Fibroblast of lung (primary cell): Measurements from ENCODE around the gene SNAI3. TPM values are rescaled to one million over a fixed set of nuclear protein-coding genes. Genes with fewer than 3 reads are reported as not detected.

Experiments used
- DNase-seq, 2 donors: peaks; one replicate each; pipeline versions ENCODE4 v3.0.0 to v3.0.0-alpha.2; 2010; ENCODE audit warnings: low read depth in 2 of 2
- H2AFZ ChIP-seq: 2 replicates; pipeline ENCODE4 v1.5.1; 2012; ENCODE audit warnings: low read length, control low read depth, inconsistent platforms
- H3K27ac ChIP-seq: 2 replicates; pipeline ENCODE4 v1.5.1; 2011; ENCODE audit warnings: low read length, control low read depth; ENCODE audit not compliant: insufficient read depth
- H3K27me3 ChIP-seq: 2 replicates; pipeline ENCODE4 v1.5.1; 2011; ENCODE audit warnings: mild to moderate bottlenecking, low read length; ENCODE audit not compliant: control insufficient read depth, insufficient read depth
- H3K36me3 ChIP-seq: 2 replicates; pipeline ENCODE4 v1.5.1; 2011; ENCODE audit warnings: low read length; ENCODE audit not compliant: control insufficient read depth, insufficient read depth
- H3K4me1 ChIP-seq: 2 replicates; pipeline ENCODE4 v1.5.1; 2011; ENCODE audit warnings: low read length; ENCODE audit not compliant: control insufficient read depth, insufficient read depth; ENCODE audit errors: extremely low read depth
- H3K4me2 ChIP-seq: 2 replicates; pipeline ENCODE4 v1.5.1; 2011; ENCODE audit warnings: low read length, control low read depth; ENCODE audit not compliant: insufficient read depth; ENCODE audit errors: extremely low read depth
- H3K4me3 ChIP-seq, 4 experiments: fragments of 200-600 bp in 1 of 4; sonication (generic) in 1 of 4; replicated peaks in 1 of 4; 2 replicates each; pipeline ENCODE4 v1.5.1; 2011 to 2016; ENCODE audit warnings: low read length in 4 of 4, low read depth in 3 of 4, mild to moderate bottlenecking in 3 of 4, control low read depth in 2 of 4, inconsistent platforms in 1 of 4, mixed read lengths in 1 of 4; ENCODE audit not compliant: insufficient read depth in 1 of 4; ENCODE audit errors: control extremely low read depth in 1 of 4
- H3K79me2 ChIP-seq: 2 replicates; pipeline ENCODE4 v1.5.1; 2012; ENCODE audit warnings: mild to moderate bottlenecking, low read length, inconsistent platforms; ENCODE audit not compliant: control insufficient read depth, insufficient read depth
- H3K9ac ChIP-seq: 2 replicates; pipeline ENCODE4 v1.5.1; 2011; ENCODE audit warnings: mild to moderate bottlenecking, low read length, control low read depth; ENCODE audit not compliant: insufficient read depth
- H3K9me3 ChIP-seq: 2 replicates; pipeline ENCODE4 v1.5.1; 2012; ENCODE audit warnings: low read depth, low read length; ENCODE audit not compliant: control insufficient read depth, insufficient read depth
- H4K20me1 ChIP-seq: 2 replicates; pipeline ENCODE4 v1.5.1; 2011; ENCODE audit warnings: low read length; ENCODE audit not compliant: control insufficient read depth, insufficient read depth; ENCODE audit errors: extremely low read depth
- EZH2 ChIP-seq: IDR thresholded peaks from 2 replicates; pipeline ENCODE4 v1.5.1; 2012; ENCODE audit warnings: low read length, control low read depth, mild to moderate bottlenecking; ENCODE audit errors: missing control alignments
- polyA plus RNA-seq, 2 donors: library from polyadenylated mRNA; depleted of rRNA in 1 of 2; stranded (reverse) in 1 of 2; unstranded in 1 of 2; fragments of >200 nt; gene quantifications; 2 replicates each; pipeline ENCODE4 v1.2.1, GENCODE V29; 2011 to 2012; ENCODE audit warnings: missing spikeins in 1 of 2
- total RNA-seq: library from RNA; depleted of rRNA; stranded (reverse); fragments of >200 nt; gene quantifications from 2 replicates; pipeline ENCODE4 v1.2.1, GENCODE V29; 2014
- TF ChIP-seq, protein P1 (sequence below), 2 donors: IDR thresholded peaks in 1 of 2; conservative IDR thresholded peaks in 1 of 2; 1 replicate in 1 of 2; 2 replicates in 1 of 2; pipeline ENCODE4 v1.5.1; 2011 to 2012; ENCODE audit warnings: low read length in 2 of 2, control low read depth in 1 of 2, inconsistent platforms in 1 of 2, low read depth in 1 of 2, mild to moderate bottlenecking in 1 of 2

The SNAI3 gene
- total and polyA plus RNA-seq, 2 donors (not counting 1 experiment from before 2014, with no cell fraction given) = 0.17 TPM; not detected in 1

DNA sequence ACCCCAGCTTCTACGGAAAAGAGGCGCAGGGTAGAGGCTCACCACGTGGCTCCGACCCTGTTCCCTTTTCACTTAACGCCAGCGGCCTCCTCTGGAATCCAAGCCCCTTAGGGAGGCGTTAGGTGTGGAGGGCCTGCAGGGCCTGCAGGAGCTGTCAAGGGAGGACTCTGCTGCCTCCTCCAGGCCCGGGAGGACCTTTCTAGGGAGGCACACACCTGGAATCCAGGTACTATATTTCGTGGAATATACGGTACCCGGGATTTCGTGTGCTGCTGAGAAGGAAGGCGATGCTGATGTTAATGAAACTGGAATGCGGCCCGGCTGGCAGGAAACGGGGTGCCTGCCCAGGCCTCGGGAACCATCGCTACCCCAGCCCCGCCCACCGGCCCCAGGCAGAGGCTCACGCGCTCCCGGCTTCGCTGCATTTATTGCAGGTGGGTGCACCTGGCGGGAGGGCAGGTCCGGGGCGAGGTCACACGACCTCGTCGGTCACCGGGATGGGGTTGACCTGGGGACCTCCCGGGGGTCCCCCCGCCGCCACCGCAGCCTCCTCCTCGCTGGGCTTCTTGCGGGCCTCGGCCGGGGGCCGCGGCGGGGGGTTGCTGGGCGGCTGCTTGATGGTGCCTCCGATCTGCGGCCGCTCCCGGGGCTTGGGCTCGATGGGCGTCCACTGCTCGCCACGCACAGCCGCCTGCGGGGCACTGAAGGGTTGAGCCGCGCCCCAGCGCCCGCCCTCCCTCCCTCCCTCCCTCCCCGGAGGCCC is 43.2 kb downstream of the SNAI3 start:
- no peak overlapping the region for H3K4me2 ChIP-seq
- no peak overlapping the region for H3K9ac ChIP-seq
- H3K4me3 ChIP-seq = no peak overlapping the region
- H3K4me1 ChIP-seq = no peaks in the 10 kb centered on the region
- H3K27ac ChIP-seq = no peak overlapping the region
- H3K79me2 ChIP-seq = no peaks in the 10 kb centered on the region
- H3K36me3 ChIP-seq = no peaks in the 10 kb centered on the region
- no peak for TF ChIP-seq EZH2
- TF ChIP-seq, protein P1, sequence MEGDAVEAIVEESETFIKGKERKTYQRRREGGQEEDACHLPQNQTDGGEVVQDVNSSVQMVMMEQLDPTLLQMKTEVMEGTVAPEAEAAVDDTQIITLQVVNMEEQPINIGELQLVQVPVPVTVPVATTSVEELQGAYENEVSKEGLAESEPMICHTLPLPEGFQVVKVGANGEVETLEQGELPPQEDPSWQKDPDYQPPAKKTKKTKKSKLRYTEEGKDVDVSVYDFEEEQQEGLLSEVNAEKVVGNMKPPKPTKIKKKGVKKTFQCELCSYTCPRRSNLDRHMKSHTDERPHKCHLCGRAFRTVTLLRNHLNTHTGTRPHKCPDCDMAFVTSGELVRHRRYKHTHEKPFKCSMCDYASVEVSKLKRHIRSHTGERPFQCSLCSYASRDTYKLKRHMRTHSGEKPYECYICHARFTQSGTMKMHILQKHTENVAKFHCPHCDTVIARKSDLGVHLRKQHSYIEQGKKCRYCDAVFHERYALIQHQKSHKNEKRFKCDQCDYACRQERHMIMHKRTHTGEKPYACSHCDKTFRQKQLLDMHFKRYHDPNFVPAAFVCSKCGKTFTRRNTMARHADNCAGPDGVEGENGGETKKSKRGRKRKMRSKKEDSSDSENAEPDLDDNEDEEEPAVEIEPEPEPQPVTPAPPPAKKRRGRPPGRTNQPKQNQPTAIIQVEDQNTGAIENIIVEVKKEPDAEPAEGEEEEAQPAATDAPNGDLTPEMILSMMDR (conservative IDR thresholded peaks at IDR 0.05 in 1 of 2, IDR thresholded peaks at IDR 0.05 in 1 of 2; ENCODE audit: low read depth in 1 of 2, low read length in 2 of 2) = no peak
- no peak overlapping the region for H2AFZ ChIP-seq
- no peaks in the 10 kb centered on the region for H4K20me1 ChIP-seq
- H3K27me3 ChIP-seq = peaks cover 22% of the 10 kb centered on the region
- no peak for DNase-seq
- no peaks in the 10 kb centered on the region for H3K9me3 ChIP-seq

DNA sequence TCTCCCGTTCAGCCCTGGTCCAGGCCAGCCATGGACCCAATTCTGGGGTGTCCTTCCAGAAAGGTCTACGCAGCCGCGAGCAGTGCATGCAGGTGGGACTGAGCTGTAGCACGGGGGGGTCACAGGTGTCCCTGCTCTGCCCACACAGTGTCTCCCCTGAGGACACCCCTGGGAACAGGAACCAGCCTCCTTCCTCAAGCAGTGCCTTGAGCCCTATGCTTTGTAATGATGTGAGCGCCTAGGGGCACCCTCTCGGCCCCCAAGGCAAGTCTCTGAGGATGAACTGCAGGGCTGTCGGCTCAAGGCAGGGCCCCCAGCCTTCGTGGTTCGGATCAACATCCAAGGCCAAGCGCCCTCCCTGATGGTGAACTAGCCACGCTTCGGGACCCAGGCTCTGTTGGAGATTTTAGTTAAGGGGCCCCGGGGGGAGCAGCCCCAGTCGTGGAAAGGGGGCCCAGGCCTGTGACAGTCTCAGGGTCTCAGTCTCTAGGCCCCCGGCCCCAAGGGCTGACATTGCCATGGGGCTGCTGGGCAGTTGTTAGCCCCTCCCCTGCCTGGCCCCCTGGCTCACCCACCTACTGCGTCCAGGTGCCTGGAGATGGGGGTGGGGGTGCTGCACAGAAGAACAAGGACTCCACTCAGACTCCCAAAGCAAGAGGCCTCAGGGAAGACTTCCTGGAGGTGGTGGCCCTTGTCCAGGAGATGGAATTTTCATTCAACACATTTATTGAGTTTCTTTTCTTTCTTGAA is 45.6 kb downstream of the SNAI3 start:
- no peak overlapping the region for H2AFZ ChIP-seq
- H3K79me2 ChIP-seq = no peaks in the 10 kb centered on the region
- H4K20me1 ChIP-seq = no peaks in the 10 kb centered on the region
- H3K4me2 ChIP-seq = no peak overlapping the region
- no peaks in the 10 kb centered on the region for H3K36me3 ChIP-seq
- no peak for DNase-seq
- H3K4me3 ChIP-seq = no peak overlapping the region
- H3K4me1 ChIP-seq = no peaks in the 10 kb centered on the region
- peaks cover 22% of the 10 kb centered on the region for H3K27me3 ChIP-seq
- TF ChIP-seq, protein P1 (conservative IDR thresholded peaks at IDR 0.05 in 1 of 2, IDR thresholded peaks at IDR 0.05 in 1 of 2; ENCODE audit: low read depth in 1 of 2, low read length in 2 of 2) = no peak
- TF ChIP-seq EZH2 = no peak
- H3K9ac ChIP-seq = no peak overlapping the region
- no peak overlapping the region for H3K27ac ChIP-seq
- H3K9me3 ChIP-seq = no peaks in the 10 kb centered on the region

DNA sequence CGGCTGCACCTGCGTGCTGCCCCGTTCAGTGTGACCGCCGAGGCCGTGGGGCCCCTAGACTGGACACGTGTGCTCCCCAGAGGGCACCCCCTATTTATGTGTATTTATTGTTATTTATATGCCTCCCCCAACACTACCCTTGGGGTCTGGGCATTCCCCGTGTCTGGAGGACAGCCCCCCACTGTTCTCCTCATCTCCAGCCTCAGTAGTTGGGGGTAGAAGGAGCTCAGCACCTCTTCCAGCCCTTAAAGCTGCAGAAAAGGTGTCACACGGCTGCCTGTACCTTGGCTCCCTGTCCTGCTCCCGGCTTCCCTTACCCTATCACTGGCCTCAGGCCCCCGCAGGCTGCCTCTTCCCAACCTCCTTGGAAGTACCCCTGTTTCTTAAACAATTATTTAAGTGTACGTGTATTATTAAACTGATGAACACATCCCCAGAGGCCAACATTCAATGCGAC is 46.2 kb downstream of the SNAI3 start:
- no peak overlapping the region for H3K9ac ChIP-seq
- H3K4me3 ChIP-seq = no peak overlapping the region
- H3K36me3 ChIP-seq = no peaks in the 10 kb centered on the region
- H2AFZ ChIP-seq = no peak overlapping the region
- H3K27me3 ChIP-seq = peaks cover 22% of the 10 kb centered on the region
- H3K4me2 ChIP-seq = no peak overlapping the region
- no peaks in the 10 kb centered on the region for H3K9me3 ChIP-seq
- no peak for DNase-seq
- H3K27ac ChIP-seq = no peak overlapping the region
- H3K79me2 ChIP-seq = no peaks in the 10 kb centered on the region
- TF ChIP-seq, protein P1 (conservative IDR thresholded peaks at IDR 0.05 in 1 of 2, IDR thresholded peaks at IDR 0.05 in 1 of 2; ENCODE audit: low read depth in 1 of 2, low read length in 2 of 2) = no peak
- TF ChIP-seq EZH2 = peak; percentile 63
- no peaks in the 10 kb centered on the region for H4K20me1 ChIP-seq
- no peaks in the 10 kb centered on the region for H3K4me1 ChIP-seq
